Astrocyte (in vitro differentiated cells and primary cell): Measurements from ENCODE around the gene LRRC8D. TPM values are rescaled to one million over a fixed set of nuclear protein-coding genes. Genes with fewer than 3 reads are reported as not detected.

Experiments
- DNase-seq: peaks from one replicate; pipeline ENCODE4 v3.0.0-alpha.2; 2010; ENCODE audit warnings: low read depth
- FAIRE-seq: peaks from 2 replicates; lab custom pipeline; 2011; peaks lifted over from hg19 to GRCh38; lab: Jason Lieb, UNC
- H2AFZ ChIP-seq: 2 replicates; pipeline ENCODE4 v1.6.0; 2012; ENCODE audit warnings: low read depth, low read length, inconsistent platforms
- H3K27ac ChIP-seq: 2 replicates; pipeline ENCODE4 v1.5.1; 2011; ENCODE audit warnings: low read depth, low read length, inconsistent platforms
- H3K27me3 ChIP-seq: 2 replicates; pipeline ENCODE4 v1.6.0; 2011; ENCODE audit warnings: low read length, inconsistent platforms; ENCODE audit not compliant: insufficient read depth
- H3K36me3 ChIP-seq: 2 replicates; pipeline ENCODE4 v1.5.1; 2011; ENCODE audit warnings: low read length, inconsistent platforms; ENCODE audit not compliant: insufficient read depth
- H3K4me1 ChIP-seq: 2 replicates; pipeline ENCODE4 v1.5.1; 2011; ENCODE audit warnings: low read length, inconsistent platforms; ENCODE audit not compliant: insufficient read depth
- H3K4me2 ChIP-seq: 2 replicates; pipeline ENCODE4 v1.6.0; 2012; ENCODE audit warnings: low read length, inconsistent platforms
- H3K4me3 ChIP-seq: 2 replicates; pipeline ENCODE4 v1.5.1; 2011; ENCODE audit warnings: low read depth, mild to moderate bottlenecking, low read length, inconsistent platforms; ENCODE audit not compliant: insufficient read depth
- H3K79me2 ChIP-seq: 2 replicates; pipeline ENCODE4 v1.6.0; 2012; ENCODE audit warnings: mild to moderate bottlenecking, low read length, inconsistent platforms; ENCODE audit not compliant: insufficient read depth
- H3K9ac ChIP-seq: 2 replicates; pipeline ENCODE4 v1.6.0; 2012; ENCODE audit warnings: mild to moderate bottlenecking, low read length, inconsistent platforms
- H3K9me3 ChIP-seq: 2 replicates; pipeline ENCODE4 v1.5.1; 2012; ENCODE audit warnings: low read depth, mild to moderate bottlenecking, low read length, inconsistent platforms; ENCODE audit not compliant: insufficient read depth
- H4K20me1 ChIP-seq: 2 replicates; pipeline ENCODE4 v1.6.0; 2012; ENCODE audit warnings: low read length, inconsistent platforms; ENCODE audit not compliant: insufficient read depth
- H3K27ac Mint-ChIP-seq: one replicate; pipeline ENCODE4 v1.8.0; 2021; ENCODE audit warnings: mild to moderate bottlenecking, mixed read lengths; ENCODE audit not compliant: unreplicated experiment
- H3K27me3 Mint-ChIP-seq: one replicate; pipeline ENCODE4 v1.8.0; 2021; ENCODE audit warnings: low read depth, mixed read lengths; ENCODE audit not compliant: unreplicated experiment
- H3K36me3 Mint-ChIP-seq: one replicate; pipeline ENCODE4 v1.8.0; 2021; ENCODE audit warnings: low read depth, mixed read lengths; ENCODE audit not compliant: unreplicated experiment
- H3K4me1 Mint-ChIP-seq: one replicate; pipeline ENCODE4 v1.8.0; 2021; ENCODE audit warnings: low read depth, mixed read lengths; ENCODE audit not compliant: unreplicated experiment
- H3K4me3 Mint-ChIP-seq: one replicate; pipeline ENCODE4 v1.8.0; 2021; ENCODE audit warnings: mild to moderate bottlenecking, moderate library complexity, mixed read lengths; ENCODE audit not compliant: unreplicated experiment
- H3K9me3 Mint-ChIP-seq: one replicate; pipeline ENCODE4 v1.8.0; 2021; ENCODE audit warnings: mild to moderate bottlenecking, mixed read lengths; ENCODE audit not compliant: unreplicated experiment
- CTCF ChIP-seq: IDR thresholded peaks from 2 replicates; pipeline ENCODE4 v1.5.1; 2011; ENCODE audit warnings: low read depth, mild to moderate bottlenecking, inconsistent platforms, low read length, moderate library complexity; ENCODE audit not compliant: insufficient read depth
- EZH2 ChIP-seq: IDR thresholded peaks from 2 replicates; pipeline ENCODE4 v1.6.1; 2012; ENCODE audit warnings: mild to moderate bottlenecking, low read length, inconsistent platforms; ENCODE audit not compliant: insufficient read depth
- total RNA-seq: library from RNA; stranded (reverse); gene quantifications from 2 replicates; pipeline ENCODE4 v1.2.1, GENCODE V29; 2021

LRRC8D gene
- total RNA-seq, 1 donor from 2014 or later, result 36.9 TPM

GRCh38 chr1:89863165-89863830 lies 42.5 kb downstream of the LRRC8D start:
- DNase-seq, result no peak
- Histone ChIP-seq H3K27me3 (no peaks in the 10 kb centered on the region), H3K4me3 (no peak overlapping the region), H3K4me1 (peaks cover 12% of the 10 kb centered on the region), H3K79me2 (no peaks in the 10 kb centered on the region), H3K9me3 (no peaks in the 10 kb centered on the region), H3K36me3 (no peaks in the 10 kb centered on the region), H2AFZ (no peak overlapping the region), H3K4me2 (no peak overlapping the region), H3K9ac (no peak overlapping the region), H3K27ac (no peak overlapping the region), H4K20me1 (no peaks in the 10 kb centered on the region)
- no peaks in the 10 kb centered on the region for H3K9me3 Mint-ChIP-seq
- H3K27me3 Mint-ChIP-seq, result no peaks in the 10 kb centered on the region
- no peak overlapping the region for H3K27ac Mint-ChIP-seq
- no peak overlapping the region for H3K4me3 Mint-ChIP-seq
- TF ChIP-seq EZH2 (no peak), CTCF (no peak)
- H3K4me1 Mint-ChIP-seq, result peaks cover 6% of the 10 kb centered on the region
- no peak for FAIRE-seq
- H3K36me3 Mint-ChIP-seq, result peaks cover 7% of the 10 kb centered on the region

GRCh38 chr1:89865498-89866382 lies 44.9 kb downstream of the LRRC8D start:
- Histone ChIP-seq H3K9ac (peak overlapping the region; percentile 14), H3K79me2 (no peaks in the 10 kb centered on the region), H3K27ac (peak overlapping the region; percentile 65), H2AFZ (no peak overlapping the region), H3K4me1 (peaks cover 12% of the 10 kb centered on the region), H3K4me2 (peak overlapping the region; percentile 24), H3K9me3 (no peaks in the 10 kb centered on the region), H4K20me1 (no peaks in the 10 kb centered on the region), H3K4me3 (no peak overlapping the region), H3K27me3 (no peaks in the 10 kb centered on the region), H3K36me3 (no peaks in the 10 kb centered on the region)
- H3K4me3 Mint-ChIP-seq, result no peak overlapping the region
- no peaks in the 10 kb centered on the region for H3K27me3 Mint-ChIP-seq
- no peaks in the 10 kb centered on the region for H3K9me3 Mint-ChIP-seq
- TF ChIP-seq CTCF (no peak), EZH2 (no peak)
- FAIRE-seq (peak; percentile 80), DNase-seq (peak; percentile 84)
- H3K4me1 Mint-ChIP-seq, result peaks cover 8% of the 10 kb centered on the region
- H3K36me3 Mint-ChIP-seq, result peaks cover 6% of the 10 kb centered on the region
- H3K27ac Mint-ChIP-seq, result no peak overlapping the region
